ENCODE results near the gene MAPKAP1.

MAPKAP1 gene

DNA sequence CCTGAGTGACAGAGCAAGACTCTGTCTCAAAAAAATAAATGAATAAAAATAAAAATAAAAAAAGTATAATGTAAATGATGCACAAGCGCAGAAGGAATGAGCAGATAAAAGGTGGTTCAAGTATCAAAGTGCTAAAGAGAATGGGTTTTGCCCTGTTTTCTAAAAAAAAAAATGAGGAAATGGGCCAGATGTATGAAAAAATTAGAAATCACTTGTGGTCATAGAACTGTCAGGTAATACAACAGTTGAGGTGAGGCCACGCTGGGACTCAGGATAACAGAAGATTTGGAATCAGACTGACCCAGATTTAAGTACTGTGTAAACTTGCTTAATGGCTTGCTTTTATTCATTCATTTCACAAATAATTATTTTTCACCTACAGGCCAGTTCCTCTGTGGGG lies 69.8 kb downstream of the MAPKAP1 start:
- no peaks in the 10 kb centered on the region for H3K9me3 ChIP-seq (ENCODE audit: control insufficient read depth, low read depth, low read length)
- H3K4me3 ChIP-seq (ENCODE audit: low read length): no peak overlapping the region
- H3K36me3 ChIP-seq (ENCODE audit: control insufficient read depth, low read depth, low read length): no peaks in the 10 kb centered on the region
- H3K4me1 ChIP-seq (ENCODE audit: control insufficient read depth, low read depth, low read length): peaks cover 16% of the 10 kb centered on the region
- H3K27me3 ChIP-seq (ENCODE audit: control insufficient read depth, insufficient read depth, low read length): no peaks in the 10 kb centered on the region
- H3K27ac ChIP-seq (ENCODE audit: low read length): no peak overlapping the region
- no peak overlapping the region for H3K9ac ChIP-seq (ENCODE audit: low read length)

DNA sequence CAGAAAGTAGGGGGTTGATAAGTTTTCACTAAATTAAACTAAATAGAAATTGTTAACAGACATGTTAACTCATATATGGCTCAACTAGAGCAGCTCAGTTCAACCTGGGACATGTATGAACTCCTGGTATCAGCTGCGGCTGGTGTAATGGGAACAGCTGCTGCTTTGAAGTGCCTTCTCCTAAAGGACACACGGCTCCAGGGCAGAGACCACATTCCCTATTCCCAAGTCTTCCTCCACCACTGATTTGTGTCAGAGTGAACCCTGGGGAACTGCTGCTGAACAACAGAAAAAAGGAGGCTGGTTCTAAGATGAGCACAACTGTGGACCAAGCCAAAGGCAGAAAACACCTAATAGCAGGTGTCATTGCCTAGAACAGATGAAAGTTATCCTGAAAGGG lies 71.1 kb downstream of the MAPKAP1 start:
- Histone ChIP-seq H3K27ac (ENCODE audit: low read length) (no peak overlapping the region), H3K4me3 (ENCODE audit: low read length) (no peak overlapping the region)

DNA sequence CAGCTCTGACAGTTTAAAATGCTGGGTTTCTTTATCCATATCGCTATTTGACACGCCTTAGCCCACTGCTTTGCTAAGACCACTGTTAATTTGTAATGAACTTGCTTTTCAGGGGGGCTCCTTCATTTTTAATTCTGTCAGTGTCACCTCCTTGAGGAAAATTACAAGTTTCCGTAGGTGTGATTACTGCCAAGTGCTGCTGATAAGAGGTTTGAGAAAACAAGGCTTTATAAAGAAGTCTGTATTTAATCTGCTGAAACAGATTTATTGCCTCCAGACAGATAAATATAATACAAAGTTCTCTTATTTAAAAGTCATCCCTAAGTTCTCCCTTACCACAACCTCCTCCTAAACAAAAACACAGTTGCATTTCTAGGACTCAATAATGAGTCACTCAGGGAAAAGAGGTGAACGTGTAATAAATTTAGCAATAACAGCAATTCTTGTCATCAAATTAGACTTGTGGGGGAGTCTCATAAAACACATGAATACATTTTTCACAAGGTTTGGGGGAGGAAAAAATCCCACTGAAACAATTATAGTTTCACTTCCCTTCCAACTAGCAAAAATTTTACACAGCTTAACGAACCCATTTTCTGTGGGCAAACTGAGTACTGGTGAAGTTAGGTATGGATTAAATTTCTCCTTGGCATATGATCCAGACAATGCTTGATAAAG lies 72.8 kb downstream of the MAPKAP1 start:
- H3K27me3 ChIP-seq (ENCODE audit: control insufficient read depth, insufficient read depth, low read length): no peaks in the 10 kb centered on the region
- no peak overlapping the region for H3K27ac ChIP-seq (ENCODE audit: low read length)
- H3K9me3 ChIP-seq (ENCODE audit: control insufficient read depth, low read depth, low read length): no peaks in the 10 kb centered on the region
- H3K4me1 ChIP-seq (ENCODE audit: control insufficient read depth, low read depth, low read length): peaks cover 16% of the 10 kb centered on the region
- no peaks in the 10 kb centered on the region for H3K36me3 ChIP-seq (ENCODE audit: control insufficient read depth, low read depth, low read length)
- H3K9ac ChIP-seq (ENCODE audit: low read length): no peak overlapping the region
- no peak overlapping the region for H3K4me3 ChIP-seq (ENCODE audit: low read length)

More for the DNA sequence above, 71.1 kb downstream of the MAPKAP1 start:
- Histone ChIP-seq H3K27me3 (ENCODE audit: control insufficient read depth, insufficient read depth, low read length) (no peaks in the 10 kb centered on the region), H3K36me3 (ENCODE audit: control insufficient read depth, low read depth, low read length) (no peaks in the 10 kb centered on the region), H3K4me1 (ENCODE audit: control insufficient read depth, low read depth, low read length) (peaks cover 16% of the 10 kb centered on the region), H3K9me3 (ENCODE audit: control insufficient read depth, low read depth, low read length) (no peaks in the 10 kb centered on the region), H3K9ac (ENCODE audit: low read length) (no peak overlapping the region)

DNA sequence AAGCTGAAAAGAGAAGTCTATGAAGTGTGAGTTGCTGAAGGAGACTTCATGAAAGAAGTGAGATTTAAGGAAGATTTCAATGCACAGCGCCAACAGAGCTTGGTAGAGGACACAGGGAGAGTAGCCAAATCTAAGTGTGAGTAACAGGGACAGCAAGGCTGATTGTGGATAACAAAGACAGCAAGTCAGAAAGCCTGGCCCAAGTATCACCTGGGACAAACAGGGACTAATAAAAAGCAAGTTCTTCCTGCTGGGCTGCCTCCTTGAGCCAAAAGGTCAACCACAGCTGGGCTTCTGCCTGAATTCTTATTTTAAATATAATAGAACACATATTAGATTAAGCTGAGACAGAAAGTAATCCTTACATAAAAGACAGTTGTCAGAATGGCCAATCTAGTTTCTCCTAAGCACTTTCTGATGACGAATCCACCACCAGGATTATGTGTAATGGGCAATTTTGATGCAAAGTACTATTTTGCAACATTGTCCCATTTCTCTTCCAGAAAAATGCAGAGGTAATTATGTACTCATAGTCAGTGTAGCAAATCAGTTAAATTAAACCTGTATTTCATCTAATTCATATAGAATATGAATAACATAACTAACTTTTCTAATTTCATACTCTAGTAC lies 73.8 kb downstream of the MAPKAP1 start:
- no peak overlapping the region for H3K27ac ChIP-seq (ENCODE audit: low read length)
- no peaks in the 10 kb centered on the region for H3K36me3 ChIP-seq (ENCODE audit: control insufficient read depth, low read depth, low read length)
- no peak overlapping the region for H3K9ac ChIP-seq (ENCODE audit: low read length)
- no peaks in the 10 kb centered on the region for H3K27me3 ChIP-seq (ENCODE audit: control insufficient read depth, insufficient read depth, low read length)
- H3K4me1 ChIP-seq (ENCODE audit: control insufficient read depth, low read depth, low read length): peaks cover 16% of the 10 kb centered on the region
- no peak overlapping the region for H3K4me3 ChIP-seq (ENCODE audit: low read length)
- H3K9me3 ChIP-seq (ENCODE audit: control insufficient read depth, low read depth, low read length): no peaks in the 10 kb centered on the region

DNA sequence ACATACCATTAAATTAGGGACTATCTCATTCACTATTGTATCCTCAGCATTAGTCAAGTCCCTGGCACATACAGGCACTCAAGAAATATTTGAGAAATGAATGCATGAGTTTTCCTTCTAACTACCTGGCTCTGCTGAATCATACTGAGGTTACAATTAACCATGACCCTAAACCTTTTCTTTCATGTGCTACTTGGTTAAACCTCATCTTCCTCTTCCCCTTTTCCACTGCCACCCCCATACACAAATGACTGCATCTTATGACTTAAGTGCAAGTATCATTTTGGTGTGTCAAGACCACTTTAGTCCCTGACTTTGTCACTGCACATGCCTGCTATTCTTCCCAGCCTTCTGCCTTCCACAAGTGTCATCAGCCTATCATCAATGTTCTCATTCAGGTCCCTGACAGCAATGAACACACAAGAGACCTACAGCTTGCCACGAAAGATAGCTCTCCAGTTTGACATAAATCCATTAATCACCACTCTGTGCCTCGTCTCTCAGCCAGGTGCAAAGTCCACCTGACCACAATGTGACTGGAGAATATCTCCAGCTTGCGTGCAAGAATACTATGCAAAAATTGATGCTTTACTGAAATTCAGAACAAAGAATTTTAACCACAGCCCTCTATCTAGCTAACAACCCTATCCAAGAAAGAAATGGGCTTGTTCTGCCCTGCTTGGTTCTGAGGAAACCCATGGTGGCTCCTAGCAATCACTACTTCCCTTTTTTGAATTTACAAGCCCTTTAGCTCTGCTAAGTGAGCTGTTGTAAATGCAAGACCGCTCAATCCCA lies 74.5 kb downstream of the MAPKAP1 start:
- Histone ChIP-seq H3K4me1 (ENCODE audit: control insufficient read depth, low read depth, low read length) (peaks cover 16% of the 10 kb centered on the region), H3K36me3 (ENCODE audit: control insufficient read depth, low read depth, low read length) (no peaks in the 10 kb centered on the region), H3K9ac (ENCODE audit: low read length) (no peak overlapping the region), H3K4me3 (ENCODE audit: low read length) (no peak overlapping the region), H3K27me3 (ENCODE audit: control insufficient read depth, insufficient read depth, low read length) (no peaks in the 10 kb centered on the region), H3K9me3 (ENCODE audit: control insufficient read depth, low read depth, low read length) (no peaks in the 10 kb centered on the region), H3K27ac (ENCODE audit: low read length) (no peak overlapping the region)

DNA sequence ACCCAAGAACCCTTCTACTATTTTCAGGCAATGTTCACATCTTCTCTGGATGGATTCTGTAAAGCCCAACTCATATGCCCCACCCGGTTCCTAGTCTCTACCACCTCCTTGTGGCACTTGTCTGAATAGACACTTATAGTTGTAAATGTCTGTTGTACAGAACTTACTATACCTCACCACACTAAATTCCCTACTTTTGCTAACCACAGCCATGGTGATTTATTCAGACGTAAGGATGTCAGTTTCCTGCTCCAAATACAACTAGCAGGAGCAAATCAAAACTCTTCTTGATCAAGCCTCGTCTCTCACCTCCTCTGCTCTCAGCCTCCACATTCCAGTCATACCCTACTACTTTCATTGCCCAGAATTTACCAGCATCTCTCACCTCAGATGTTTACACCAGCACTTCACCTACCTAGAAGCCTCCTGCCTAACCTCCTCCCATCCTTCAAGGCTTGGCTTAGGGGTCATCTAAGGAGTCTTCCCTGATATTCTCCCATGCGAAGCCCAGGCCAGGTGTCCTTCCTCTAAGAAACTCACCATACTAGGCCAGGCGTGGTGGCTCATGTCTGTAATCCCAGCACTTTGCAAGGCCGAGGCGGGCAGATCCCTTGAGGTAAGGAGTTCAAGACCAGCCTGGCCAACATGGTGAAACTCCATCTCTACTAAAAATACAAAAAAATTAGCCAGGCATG lies 75.5 kb downstream of the MAPKAP1 start:
- no peak overlapping the region for H3K4me3 ChIP-seq (ENCODE audit: low read length)
- H3K4me1 ChIP-seq (ENCODE audit: control insufficient read depth, low read depth, low read length): peaks cover 16% of the 10 kb centered on the region
- H3K36me3 ChIP-seq (ENCODE audit: control insufficient read depth, low read depth, low read length): no peaks in the 10 kb centered on the region
- no peaks in the 10 kb centered on the region for H3K9me3 ChIP-seq (ENCODE audit: control insufficient read depth, low read depth, low read length)
- H3K27ac ChIP-seq (ENCODE audit: low read length): no peak overlapping the region
- H3K27me3 ChIP-seq (ENCODE audit: control insufficient read depth, insufficient read depth, low read length): no peaks in the 10 kb centered on the region
- no peak overlapping the region for H3K9ac ChIP-seq (ENCODE audit: low read length)

GRCh38 chr9:125630436-125630835 lies 76.6 kb downstream of the MAPKAP1 start:
- no peak overlapping the region for H3K4me3 ChIP-seq (ENCODE audit: low read length)
- H3K36me3 ChIP-seq (ENCODE audit: control insufficient read depth, low read depth, low read length): no peaks in the 10 kb centered on the region
- no peaks in the 10 kb centered on the region for H3K27me3 ChIP-seq (ENCODE audit: control insufficient read depth, insufficient read depth, low read length)
- H3K27ac ChIP-seq (ENCODE audit: low read length): no peak overlapping the region
- no peak overlapping the region for H3K9ac ChIP-seq (ENCODE audit: low read length)
- peaks cover 11% of the 10 kb centered on the region for H3K4me1 ChIP-seq (ENCODE audit: control insufficient read depth, low read depth, low read length)
- no peaks in the 10 kb centered on the region for H3K9me3 ChIP-seq (ENCODE audit: control insufficient read depth, low read depth, low read length)

DNA sequence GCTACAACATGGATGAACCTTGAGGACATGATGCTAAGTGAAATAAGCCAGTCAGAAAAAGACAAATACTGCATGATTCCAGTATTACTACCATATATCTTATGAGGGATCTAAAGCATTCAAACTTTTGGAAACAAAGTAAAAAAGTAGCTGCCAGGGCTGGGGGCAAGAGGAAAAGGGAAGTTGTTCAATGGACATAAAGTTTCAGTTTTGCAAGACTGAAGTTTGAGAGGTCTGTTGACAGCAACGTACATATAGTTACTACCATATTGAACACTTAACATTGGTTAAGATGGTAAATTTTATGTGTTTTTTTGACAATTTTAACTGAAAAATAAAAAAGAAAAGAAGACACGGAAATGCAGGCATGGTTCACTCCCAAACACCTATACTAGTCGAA lies 77.6 kb downstream of the MAPKAP1 start:
- H3K27me3 ChIP-seq (ENCODE audit: control insufficient read depth, insufficient read depth, low read length): no peaks in the 10 kb centered on the region
- no peak overlapping the region for H3K27ac ChIP-seq (ENCODE audit: low read length)
- peaks cover 11% of the 10 kb centered on the region for H3K4me1 ChIP-seq (ENCODE audit: control insufficient read depth, low read depth, low read length)

DNA sequence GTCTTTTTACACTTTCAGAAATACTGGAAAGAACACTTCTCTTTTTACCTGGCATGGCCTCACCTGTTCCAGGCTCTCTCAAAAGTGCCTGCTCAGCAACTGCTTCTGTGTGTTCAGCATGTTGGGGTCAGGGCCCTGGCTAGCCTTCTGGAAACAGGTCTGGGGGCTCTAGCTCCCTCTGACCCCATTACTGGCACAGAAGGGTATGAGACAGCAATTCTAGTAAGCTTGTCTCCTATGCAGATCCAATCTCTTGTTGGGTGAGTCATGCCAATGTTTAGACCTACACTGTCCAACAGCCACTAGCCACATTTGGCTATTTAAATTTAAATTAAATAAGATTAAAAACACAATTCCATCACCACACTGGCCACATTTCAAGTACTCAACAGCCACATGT lies 80.8 kb downstream of the MAPKAP1 start:
- H3K36me3 ChIP-seq (ENCODE audit: control insufficient read depth, low read depth, low read length): no peaks in the 10 kb centered on the region
- H3K9ac ChIP-seq (ENCODE audit: low read length): no peak overlapping the region
- no peak overlapping the region for H3K4me3 ChIP-seq (ENCODE audit: low read length)
- H3K9me3 ChIP-seq (ENCODE audit: control insufficient read depth, low read depth, low read length): no peaks in the 10 kb centered on the region
- H3K4me1 ChIP-seq (ENCODE audit: control insufficient read depth, low read depth, low read length): no peaks in the 10 kb centered on the region
- H3K27me3 ChIP-seq (ENCODE audit: control insufficient read depth, insufficient read depth, low read length): no peaks in the 10 kb centered on the region
- H3K27ac ChIP-seq (ENCODE audit: low read length): no peak overlapping the region

More for the DNA sequence above, 77.6 kb downstream of the MAPKAP1 start:
- Histone ChIP-seq H3K9ac (ENCODE audit: low read length) (no peak overlapping the region), H3K36me3 (ENCODE audit: control insufficient read depth, low read depth, low read length) (no peaks in the 10 kb centered on the region), H3K9me3 (ENCODE audit: control insufficient read depth, low read depth, low read length) (no peaks in the 10 kb centered on the region), H3K4me3 (ENCODE audit: low read length) (no peak overlapping the region)

GRCh38 chr9:125621170-125621569 lies 85.8 kb downstream of the MAPKAP1 start:
- Histone ChIP-seq H3K9me3 (ENCODE audit: control insufficient read depth, low read depth, low read length) (no peaks in the 10 kb centered on the region), H3K4me1 (ENCODE audit: control insufficient read depth, low read depth, low read length) (no peaks in the 10 kb centered on the region), H3K4me3 (ENCODE audit: low read length) (no peak overlapping the region)

DNA sequence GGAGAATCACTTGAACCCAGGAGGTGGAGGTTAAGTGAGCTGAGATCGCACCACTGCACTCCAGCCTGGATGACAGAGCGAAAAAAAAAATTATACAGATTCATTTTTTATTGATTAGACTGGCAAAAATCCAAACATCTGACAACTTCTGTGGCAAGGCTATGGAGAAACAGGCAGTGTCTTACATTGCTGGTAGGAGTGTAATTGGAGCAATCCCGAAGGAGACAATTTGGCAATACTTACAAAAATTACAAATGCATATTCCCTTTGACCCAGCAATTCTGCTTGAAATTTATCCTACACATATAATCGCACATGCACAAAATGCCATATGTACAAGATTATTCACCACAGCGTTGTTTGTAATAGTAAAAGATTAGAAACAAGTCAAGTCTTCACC lies 86.8 kb downstream of the MAPKAP1 start:
- Histone ChIP-seq H3K36me3 (ENCODE audit: control insufficient read depth, low read depth, low read length) (no peaks in the 10 kb centered on the region), H3K4me3 (ENCODE audit: low read length) (no peak overlapping the region), H3K4me1 (ENCODE audit: control insufficient read depth, low read depth, low read length) (no peaks in the 10 kb centered on the region), H3K9ac (ENCODE audit: low read length) (no peak overlapping the region), H3K9me3 (ENCODE audit: control insufficient read depth, low read depth, low read length) (no peaks in the 10 kb centered on the region), H3K27ac (ENCODE audit: low read length) (no peak overlapping the region), H3K27me3 (ENCODE audit: control insufficient read depth, insufficient read depth, low read length) (no peaks in the 10 kb centered on the region)

More at GRCh38 chr9:125621170-125621569, 85.8 kb downstream of the MAPKAP1 start:
- Histone ChIP-seq H3K27me3 (ENCODE audit: control insufficient read depth, insufficient read depth, low read length) (no peaks in the 10 kb centered on the region), H3K9ac (ENCODE audit: low read length) (no peak overlapping the region), H3K36me3 (ENCODE audit: control insufficient read depth, low read depth, low read length) (no peaks in the 10 kb centered on the region), H3K27ac (ENCODE audit: low read length) (no peak overlapping the region)

Measured in iPS-18a (cell line).